Measurements from ENCODE around the gene PRDM12. TPM values are rescaled to one million over a fixed set of nuclear protein-coding genes. Genes with fewer than 3 reads are reported as not detected.
A peak's percentile ranks its signal among the peaks of the same experiment; 100 is the strongest.

PRDM12 gene
- total and polyA plus RNA-seq, 2 of the 8 experiments (the other 6 are each of a cell fraction or from before 2014, with no cell fraction given) = 0.14 to 0.22 TPM

DNA sequence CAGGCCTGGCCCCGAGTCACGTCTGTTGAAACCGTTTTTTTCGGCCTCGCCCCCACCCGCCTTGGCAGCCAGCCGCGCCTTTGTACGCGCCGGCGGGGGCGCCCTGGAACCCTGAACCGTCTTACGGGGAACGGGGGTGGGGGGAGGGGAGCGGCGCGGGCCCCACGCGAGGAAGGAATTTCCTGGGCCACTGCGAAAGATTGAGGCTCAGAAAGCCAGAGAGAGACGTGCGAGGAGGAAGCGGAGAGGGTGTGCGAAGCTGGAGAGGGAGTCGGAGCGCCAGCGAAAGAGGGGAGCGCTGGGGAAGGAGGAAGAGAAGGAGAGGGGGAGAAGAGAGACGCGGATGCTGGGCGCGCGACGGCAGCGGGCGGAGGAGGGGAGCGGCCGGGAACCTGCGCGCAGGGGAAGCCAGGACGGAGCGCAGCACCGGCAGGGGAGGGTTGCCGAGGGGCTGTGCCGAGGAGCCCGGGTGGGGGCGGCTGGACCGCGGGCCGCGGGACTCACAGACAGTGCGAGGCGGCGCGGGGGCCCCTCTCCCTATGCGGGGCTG, 4.6 kb upstream of the PRDM12 start:
- no peak overlapping the region for H2BK5ac ChIP-seq (ENCODE audit: low read depth, low read length)
- no peaks in the 10 kb centered on the region for H3K79me1 ChIP-seq (ENCODE audit: low read depth, low read length)
- ChIA-PET POLR2A (ENCODE audit: partially characterized antibody) (no interaction called here), CTCF (ENCODE audit: partially characterized antibody) (interaction anchor here (1.0 to 1.3 kb wide), 2 partner anchors 68 to 194 kb away, joined by 3 read pairs; no protein-coding TSS in a partner anchor)
- FAIRE-seq = no peak
- no peaks in the 10 kb centered on the region for H3K79me2 ChIP-seq (ENCODE audit: control insufficient read depth in 1 of 2, insufficient read depth in 2 of 2, low read length in 2 of 2)
- peaks cover 4 to 28% (median 18%) of the 10 kb centered on the region in 4 experiments for H3K4me1 ChIP-seq (replicated peaks in 1 of 4; ENCODE audit: control insufficient read depth in 3 of 4, insufficient read depth in 4 of 4, low read length in 3 of 4)
- H2AK5ac ChIP-seq (ENCODE audit: low read depth, low read length) = no peak overlapping the region
- H3K4me2 ChIP-seq (ENCODE audit: insufficient read depth in 1 of 2, low read depth in 2 of 2, low read length in 2 of 2) = peak overlapping the region; percentile 62 to 74
- no peak overlapping the region for H2BK15ac ChIP-seq (ENCODE audit: low read length)
- no peak overlapping the region for H2BK20ac ChIP-seq (ENCODE audit: low read length)
- H3K27ac ChIP-seq (ENCODE audit: low read depth, low read length) = no peak overlapping the region
- H3K23ac ChIP-seq (ENCODE audit: insufficient read length) = no peak overlapping the region
- H3K36me3 ChIP-seq (ENCODE audit: control insufficient read depth in 2 of 4, insufficient read depth in 4 of 4, low read length in 3 of 4) = peaks cover 0 to 6% (median 0%) of the 10 kb centered on the region in 4 experiments; a peak in 1 of 8 replicates
- no peak overlapping the region for H3K14ac ChIP-seq (ENCODE audit: insufficient read length)
- H3K9me3 ChIP-seq (ENCODE audit: insufficient read depth in 2 of 2, low read depth in 1 of 2, low read length in 1 of 2) = peaks cover 6 to 8% of the 10 kb centered on the region in 2 experiments; a peak in 3 of 4 replicates
- no peak overlapping the region for H2BK120ac ChIP-seq (replicated peaks; ENCODE audit: low read depth, low read length)
- H3K4ac ChIP-seq (replicated peaks; ENCODE audit: insufficient read length, low read depth, low read length) = no peak overlapping the region
- no peak overlapping the region for H3K56ac ChIP-seq (replicated peaks; ENCODE audit: insufficient read length, low read depth, low read length)
- H3K27me3 ChIP-seq (replicated peaks in 1 of 4; ENCODE audit: control insufficient read depth in 3 of 4, extremely low read depth in 1 of 4, insufficient read depth in 3 of 4, low read length in 3 of 4) = peaks cover 71 to 95% (median 89%) of the 10 kb centered on the region in 4 experiments
- peaks cover 11% of the 10 kb centered on the region; the same call in 1 of the 2 replicates for H3K23me2 ChIP-seq (ENCODE audit: low read depth, low read length)
- H4K91ac ChIP-seq (replicated peaks; ENCODE audit: insufficient read length, low read length) = no peak overlapping the region
- peak overlapping the region in 2 of 4 experiments; percentile 31 to 62; a peak in 4 of 8 replicates for H3K4me3 ChIP-seq (ENCODE audit: extremely low read depth in 1 of 4, insufficient read depth in 2 of 4, low read depth in 3 of 4, low read length in 4 of 4)
- peak overlapping the region; percentile 74; the same call in 1 of the 2 replicates for H4K8ac ChIP-seq (ENCODE audit: extremely low read depth, insufficient read depth, low read length)
- H3K9ac ChIP-seq (replicated peaks in 1 of 4; ENCODE audit: extremely low read depth in 1 of 4, low read depth in 3 of 4, low read length in 3 of 4) = no peak overlapping the region
- peak in 1 of 2 experiments; percentile 75 for DNase-seq (ENCODE audit: low read depth in 1 of 2, low spot score in 2 of 2)
- no peak overlapping the region for H2AFZ ChIP-seq (ENCODE audit: low read length)
- H4K20me1 ChIP-seq (replicated peaks in 1 of 2; ENCODE audit: control insufficient read depth in 1 of 2, insufficient read depth in 2 of 2, low read length in 2 of 2) = peaks cover 4 to 14% of the 10 kb centered on the region in 2 experiments
- H4K5ac ChIP-seq (ENCODE audit: insufficient read length, low read depth, low read length) = no peak overlapping the region
- H3K18ac ChIP-seq (ENCODE audit: extremely low read depth, low read length) = no peak overlapping the region; the same call in 1 of the 2 replicates
- 0% methylated on average over 21 of the region's 58 CpGs; no CpG with 5 or more reads in 1 of the 2 experiments for WGBS, 2 experiments (ENCODE audit: extremely low coverage in 1 of 2, insufficient coverage in 1 of 2, insufficient read length in 1 of 2, insufficient replicate concordance in 2 of 2, low coverage in 1 of 2, low lambda C conversion rate in 2 of 2, missing lambda C conversion rate in 1 of 2)
- H2BK12ac ChIP-seq (ENCODE audit: low read depth, low read length) = no peak overlapping the region
- peak; percentile 48; the same call in 1 of the 2 replicates for TF ChIP-seq RBBP5 (IDR thresholded peaks at IDR 0.05; ENCODE audit: borderline replicate concordance, low read depth, low read length)
- peak; percentile 67; the same call in 1 of the 2 replicates for TF ChIP-seq GABPA (IDR thresholded peaks at IDR 0.05; ENCODE audit: borderline replicate concordance, insufficient read depth, low read length)
- no peak for TF ChIP-seq TAF7 (optimal IDR thresholded peaks at IDR 0.05; ENCODE audit: borderline replicate concordance, low read depth, low read length)
- no peak for TF ChIP-seq TCF12 (IDR thresholded peaks at IDR 0.05; ENCODE audit: low read depth, low read length)
- no peak for TF ChIP-seq PHF8 (conservative IDR thresholded peaks at IDR 0.05; ENCODE audit: low read depth, low read length)
- no peak for TF ChIP-seq CBX8 (IDR thresholded peaks at IDR 0.05; ENCODE audit: borderline replicate concordance, low read depth, low read length)
- no peak for TF ChIP-seq YY1 (IDR thresholded peaks at IDR 0.05; ENCODE audit: low read depth, low read length)
- TF ChIP-seq SUZ12 (IDR thresholded peaks at IDR 0.05; ENCODE audit: low read length) = peak; percentile 44
- TF ChIP-seq, protein P1, sequence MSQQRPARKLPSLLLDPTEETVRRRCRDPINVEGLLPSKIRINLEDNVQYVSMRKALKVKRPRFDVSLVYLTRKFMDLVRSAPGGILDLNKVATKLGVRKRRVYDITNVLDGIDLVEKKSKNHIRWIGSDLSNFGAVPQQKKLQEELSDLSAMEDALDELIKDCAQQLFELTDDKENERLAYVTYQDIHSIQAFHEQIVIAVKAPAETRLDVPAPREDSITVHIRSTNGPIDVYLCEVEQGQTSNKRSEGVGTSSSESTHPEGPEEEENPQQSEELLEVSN (IDR thresholded peaks at IDR 0.05) = no peak
- no peak for TF ChIP-seq SAP30 (IDR thresholded peaks at IDR 0.05; ENCODE audit: insufficient read depth, insufficient replicate concordance, low read length)
- TF ChIP-seq BACH1 (IDR thresholded peaks at IDR 0.05; ENCODE audit: low read length) = no peak
- 0 out of 2 replicates have a peak, but pooled peaks have one; percentile 56 for TF ChIP-seq KDM1A (IDR thresholded peaks at IDR 0.05; ENCODE audit: borderline replicate concordance, low read length)
